ENCODE results near the gene GRM6. TPM values are rescaled to one million over a fixed set of nuclear protein-coding genes. Genes with fewer than 3 reads are reported as not detected.

Gene GRM6
- total and polyA plus RNA-seq, 9 of the 15 experiments (the other 6 are each of a cell fraction or from before 2014, with no cell fraction given), result not detected

DNA sequence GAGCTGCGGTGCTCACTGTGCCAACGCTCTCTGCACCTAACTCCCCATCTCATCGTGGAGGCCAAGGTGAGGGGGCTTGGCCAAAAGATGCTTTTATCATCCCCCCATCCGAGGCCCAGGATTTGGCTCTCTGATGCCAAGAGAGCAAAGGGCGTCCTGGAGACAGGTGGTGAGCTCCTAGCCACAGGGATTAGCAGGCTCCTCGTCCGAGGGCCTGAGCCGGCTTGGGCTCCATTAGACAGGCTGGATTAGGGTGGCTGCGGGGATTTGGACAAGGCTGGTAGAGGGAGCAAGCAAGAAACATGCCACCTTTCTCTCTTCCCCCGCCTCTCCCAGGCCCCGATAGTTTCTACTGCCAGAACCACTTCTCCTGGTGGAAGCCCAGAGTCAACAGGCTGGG is 1.0 kb upstream of the GRM6 start:
- TF ChIP-seq NBN (IDR thresholded peaks at IDR 0.05; ENCODE audit: low read depth) (no peak), ZFP36 (IDR thresholded peaks at IDR 0.05; ENCODE audit: low read depth, low read length, partially characterized antibody) (no peak), SMAD2 (IDR thresholded peaks at IDR 0.05; ENCODE audit: low read depth, low read length) (no peak), ZMIZ1 (IDR thresholded peaks at IDR 0.05; ENCODE audit: low read depth in 2 of 2, low read length in 2 of 2) (no peak), EP300 (IDR thresholded peaks at IDR 0.05; ENCODE audit: low read length) (no peak), HDAC2 (IDR thresholded peaks at IDR 0.05) (no peak), ZNF764 (CRISPR knock-in tag; IDR thresholded peaks at IDR 0.05; ENCODE audit: low read depth) (no peak), RBFOX2 (IDR thresholded peaks at IDR 0.05; ENCODE audit: low read depth, low read length) (no peak), ADNP (tag; IDR thresholded peaks at IDR 0.05) (no peak), NFE2L1 (tag; IDR thresholded peaks at IDR 0.05; ENCODE audit: borderline replicate concordance, low read depth) (no peak), NFATC3 (IDR thresholded peaks at IDR 0.05) (no peak), ETV5 (CRISPR knock-in tag; IDR thresholded peaks at IDR 0.05; ENCODE audit: low read depth) (no peak), ATF7 (IDR thresholded peaks at IDR 0.05) (no peak), ZFX (CRISPR knock-in tag; IDR thresholded peaks at IDR 0.05) (no peak), PYGO2 (tag; IDR thresholded peaks at IDR 0.05) (no peak)
- TF ChIP-seq, protein P1, sequence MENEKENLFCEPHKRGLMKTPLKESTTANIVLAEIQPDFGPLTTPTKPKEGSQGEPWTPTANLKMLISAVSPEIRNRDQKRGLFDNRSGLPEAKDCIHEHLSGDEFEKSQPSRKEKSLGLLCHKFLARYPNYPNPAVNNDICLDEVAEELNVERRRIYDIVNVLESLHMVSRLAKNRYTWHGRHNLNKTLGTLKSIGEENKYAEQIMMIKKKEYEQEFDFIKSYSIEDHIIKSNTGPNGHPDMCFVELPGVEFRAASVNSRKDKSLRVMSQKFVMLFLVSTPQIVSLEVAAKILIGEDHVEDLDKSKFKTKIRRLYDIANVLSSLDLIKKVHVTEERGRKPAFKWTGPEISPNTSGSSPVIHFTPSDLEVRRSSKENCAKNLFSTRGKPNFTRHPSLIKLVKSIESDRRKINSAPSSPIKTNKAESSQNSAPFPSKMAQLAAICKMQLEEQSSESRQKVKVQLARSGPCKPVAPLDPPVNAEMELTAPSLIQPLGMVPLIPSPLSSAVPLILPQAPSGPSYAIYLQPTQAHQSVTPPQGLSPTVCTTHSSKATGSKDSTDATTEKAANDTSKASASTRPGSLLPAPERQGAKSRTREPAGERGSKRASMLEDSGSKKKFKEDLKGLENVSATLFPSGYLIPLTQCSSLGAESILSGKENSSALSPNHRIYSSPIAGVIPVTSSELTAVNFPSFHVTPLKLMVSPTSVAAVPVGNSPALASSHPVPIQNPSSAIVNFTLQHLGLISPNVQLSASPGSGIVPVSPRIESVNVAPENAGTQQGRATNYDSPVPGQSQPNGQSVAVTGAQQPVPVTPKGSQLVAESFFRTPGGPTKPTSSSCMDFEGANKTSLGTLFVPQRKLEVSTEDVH (IDR thresholded peaks at IDR 0.05; ENCODE audit: low read depth, partially characterized antibody), result no peak
- H4K20me1 ChIP-seq (replicated peaks; ENCODE audit: control insufficient read depth, insufficient read depth, low read length), result no peaks in the 10 kb centered on the region
- H3K27ac ChIP-seq (ENCODE audit: extremely low read depth, low read depth, low read length), result no peak overlapping the region
- intact Hi-C loops (cut with micrococcal nuclease) (no loop called here), in situ Hi-C loops (cut with MboI) (no loop called here)
- BruUV-seq (replicated peaks), result no TSS peak
- H3K27me3 ChIP-seq (ENCODE audit: control insufficient read depth in 2 of 2, insufficient read depth in 2 of 2, low read length in 2 of 2), result peaks cover 0 to 57% of the 10 kb centered on the region in 2 experiments; a peak in 2 of 5 replicates
- no peak overlapping the region for H3K4me2 ChIP-seq (ENCODE audit: insufficient read depth, low read length)
- POLR2A ChIA-PET, result interaction anchor here (0.6 to 1.0 kb wide), 2 partner anchors 12 to 198 kb away, joined by 3 to 5 read pairs; no protein-coding TSS in a partner anchor
- WGBS (ENCODE audit: insufficient coverage, low coverage, missing lambda C conversion rate), result 0% methylated on average over 11 of the region's 11 CpGs
- no peaks in the 10 kb centered on the region for H3K9me3 ChIP-seq (replicated peaks; ENCODE audit: control insufficient read depth, insufficient read depth, low read depth, low read length)
- no peak overlapping the region for H3K4me3 ChIP-seq
- no peaks in the 10 kb centered on the region for H3K9me1 ChIP-seq (ENCODE audit: control insufficient read depth, insufficient read depth, low read length)
- no peaks in the 10 kb centered on the region for H3K36me3 ChIP-seq (ENCODE audit: control insufficient read depth, insufficient read depth, low read length)
- ATAC-seq (no peak), DNase-seq (ENCODE audit: extremely low read depth in 1 of 4, low spot score in 3 of 4) (no peak), FAIRE-seq (no peak)
- H3K79me2 ChIP-seq (ENCODE audit: control insufficient read depth, insufficient read depth, low read length), result no peaks in the 10 kb centered on the region
- CTCF ChIA-PET (ENCODE audit: low intra/inter-chr PET ratio), result no interaction called here
- no peak overlapping the region for H3K9ac ChIP-seq (ENCODE audit: insufficient read depth in 1 of 2, low read depth in 2 of 2, low read length in 2 of 2)
- H2AFZ ChIP-seq (ENCODE audit: low read depth, low read length), result no peak overlapping the region
- no peaks in the 10 kb centered on the region; a peak in 1 of 5 replicates for H3K4me1 ChIP-seq (replicated peaks in 1 of 2; ENCODE audit: control insufficient read depth in 2 of 2, insufficient read depth in 2 of 2, low read length in 2 of 2)

Data from K562 (cell line).